Activated T-cell treated with anti-CD3 and anti-CD28 coated beads for 24 hours (primary cell): ENCODE data around the gene FAM107A.
A peak's percentile ranks its signal among the peaks of the same experiment; 100 is the strongest.

ENCODE experiments used
- DNase-seq: peaks from one replicate; pipeline ENCODE4 v3.0.0-alpha.2; 2020; ENCODE audit warnings: low read depth

The FAM107A gene

DNA sequence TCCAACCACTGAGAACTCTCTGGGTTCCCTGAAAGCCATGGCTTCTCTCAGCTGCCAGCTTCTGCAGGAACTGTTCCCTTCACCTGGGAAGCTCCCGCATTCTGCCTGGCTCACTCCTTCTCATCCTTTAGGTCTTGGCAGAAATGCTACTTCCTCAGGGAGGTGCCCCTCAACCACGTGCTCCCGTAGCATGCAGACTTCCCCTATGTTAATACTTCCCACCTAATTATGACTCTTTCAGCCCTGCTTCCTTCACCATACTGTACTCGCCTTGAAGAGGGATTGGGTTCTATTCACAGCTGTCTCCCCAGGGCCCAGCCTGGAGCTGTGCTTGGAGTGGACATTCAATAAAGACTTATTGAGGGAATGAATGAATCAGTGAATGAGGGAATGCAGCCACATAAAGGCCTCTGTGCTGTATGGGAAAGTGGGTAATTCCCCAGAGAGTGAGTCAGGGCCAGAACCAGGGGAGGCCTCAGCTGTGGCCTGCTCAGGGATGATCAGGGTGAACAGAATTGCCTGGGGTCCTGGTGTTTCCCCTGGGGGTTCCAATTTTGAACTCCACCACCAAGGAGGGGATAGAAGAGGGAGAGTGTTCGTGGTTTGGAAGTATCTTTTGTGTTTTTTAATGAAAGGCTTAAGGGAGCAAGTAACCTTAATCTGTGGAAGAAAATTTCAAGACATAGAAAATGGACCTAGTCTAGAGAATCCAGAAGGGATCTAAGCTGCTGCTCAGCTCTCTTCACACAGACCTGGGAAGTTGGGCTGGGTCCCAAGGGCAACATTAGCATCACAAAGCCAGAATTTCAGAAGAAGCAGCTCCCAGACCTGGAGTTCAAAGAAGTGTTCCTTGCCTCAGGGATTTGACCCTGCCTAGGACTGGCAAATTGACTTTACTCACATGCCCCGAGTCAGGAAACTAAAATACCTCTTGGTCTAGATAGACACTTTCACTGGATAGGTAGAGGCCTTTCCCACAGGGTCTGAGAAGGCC lies 14.6 kb upstream of the FAM107A start:
- no peak for DNase-seq

DNA sequence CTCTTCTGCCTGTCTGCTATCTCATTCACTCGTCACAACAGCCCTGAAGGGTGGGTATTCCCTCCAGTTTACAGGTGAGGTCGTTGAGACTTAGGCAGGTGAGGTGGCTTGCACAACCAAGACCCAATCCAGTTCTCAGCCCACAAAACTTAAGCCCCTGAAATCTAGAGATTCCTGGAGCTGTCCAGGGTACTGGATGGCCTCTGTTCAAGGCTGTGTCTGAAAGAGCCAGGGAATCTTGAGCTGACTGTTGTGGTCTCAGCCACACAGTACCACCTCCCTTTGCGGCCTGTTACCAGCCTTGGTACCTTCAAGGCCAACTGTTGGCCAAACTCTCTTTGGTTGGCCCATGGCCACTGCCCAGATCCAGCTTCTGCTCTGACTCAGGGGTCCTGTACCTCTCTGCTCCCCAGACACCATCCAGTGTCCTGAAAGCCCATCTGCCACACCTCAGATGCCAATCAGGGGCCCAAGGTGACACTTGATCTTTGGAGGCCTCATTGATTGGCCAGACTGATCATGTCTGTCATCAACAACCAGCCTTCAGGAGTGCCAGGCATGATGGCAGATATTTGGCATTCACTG lies 10.9 kb upstream of the FAM107A start:
- no peak for DNase-seq

GRCh38 chr3:58586776-58587192 lies 9.6 kb upstream of the FAM107A start:
- no peak for DNase-seq

- DNase-seq = no peak
Observed at GRCh38 chr3:58585994-58586393, 8.8 kb upstream of the FAM107A start.

- DNase-seq = peak; percentile 20
Observed at GRCh38 chr3:58585005-58585786, 8.0 kb upstream of the FAM107A start.

DNA sequence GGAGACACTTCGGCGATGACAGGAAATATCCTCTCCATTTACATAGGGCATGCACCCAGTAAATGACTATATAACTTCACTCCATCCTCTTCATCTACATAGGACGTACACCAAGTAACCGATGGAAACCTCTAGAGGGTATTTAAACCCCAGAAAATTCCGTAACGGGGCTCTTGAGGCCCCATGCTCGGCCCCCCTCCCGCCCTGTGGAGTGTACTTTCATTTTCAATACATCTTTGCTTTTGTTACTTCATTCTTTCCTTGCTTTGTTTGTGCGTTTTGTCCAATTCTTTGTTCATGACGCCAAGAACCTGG lies 7.5 kb upstream of the FAM107A start:
- no peak for DNase-seq

- DNase-seq = no peak
Observed at GRCh38 chr3:58581328-58582091, 4.3 kb upstream of the FAM107A start.

DNA sequence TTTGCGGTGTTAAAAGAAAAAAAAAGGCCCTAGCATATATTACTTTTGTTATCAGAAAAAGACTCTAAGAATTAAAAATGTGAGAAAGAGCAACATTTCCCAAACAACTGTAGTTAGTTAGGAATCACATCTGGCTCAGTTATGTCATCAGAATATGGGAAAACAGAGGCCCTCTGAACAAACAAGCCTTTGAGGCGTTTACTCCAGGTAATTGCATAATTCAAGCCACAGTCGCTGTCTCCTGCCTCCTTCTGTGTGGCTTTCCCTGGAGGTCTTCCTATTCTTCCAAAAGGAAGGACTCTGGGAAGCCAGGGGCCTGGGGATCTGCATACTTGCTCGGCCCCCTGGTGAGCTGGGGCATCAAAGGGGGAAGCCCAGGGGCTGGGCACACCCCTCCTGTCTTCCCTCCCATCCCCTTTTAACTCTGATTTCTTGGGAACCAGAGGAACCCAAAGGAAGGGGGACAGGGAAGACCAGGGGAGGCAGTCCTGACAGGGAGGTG lies 3.7 kb upstream of the FAM107A start:
- DNase-seq = no peak

- no peak for DNase-seq
Observed at GRCh38 chr3:58578873-58579272, 1.7 kb upstream of the FAM107A start.

- no peak for DNase-seq
Observed at GRCh38 chr3:58576716-58577115, 475 bp downstream of the FAM107A start.

DNA sequence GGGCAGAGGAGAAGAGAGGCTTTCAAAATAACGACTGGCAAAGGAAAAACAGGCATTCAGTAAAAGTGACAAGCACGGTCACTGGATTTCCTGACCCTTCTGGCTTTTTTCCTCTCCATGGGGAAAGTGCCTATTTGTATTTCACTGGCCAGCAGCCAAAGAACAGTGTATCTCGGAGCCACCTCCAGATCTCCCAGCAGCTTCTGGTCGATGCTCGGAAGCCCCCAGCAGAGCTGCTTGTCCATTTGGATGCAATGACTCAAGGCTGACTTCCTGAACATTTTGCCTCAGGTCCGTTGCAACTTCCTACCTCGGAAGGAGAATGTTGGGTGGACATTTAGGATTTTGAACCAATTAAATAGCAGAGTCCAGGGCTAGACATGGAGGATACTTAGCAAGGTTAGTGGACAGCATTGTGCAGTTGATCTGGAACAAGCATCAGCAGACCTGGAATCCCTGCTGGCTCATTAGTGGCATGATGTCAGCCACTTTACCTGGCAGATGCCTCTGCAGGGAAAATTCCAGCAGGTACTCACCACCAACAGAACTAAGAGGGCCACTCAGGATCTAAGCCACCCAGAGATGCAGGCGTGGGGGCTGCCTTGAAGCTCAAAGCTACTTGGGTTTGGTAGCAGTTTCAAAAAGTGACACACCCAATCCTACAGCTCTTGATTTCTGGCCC lies 1.1 kb downstream of the FAM107A start:
- no peak for DNase-seq

DNA sequence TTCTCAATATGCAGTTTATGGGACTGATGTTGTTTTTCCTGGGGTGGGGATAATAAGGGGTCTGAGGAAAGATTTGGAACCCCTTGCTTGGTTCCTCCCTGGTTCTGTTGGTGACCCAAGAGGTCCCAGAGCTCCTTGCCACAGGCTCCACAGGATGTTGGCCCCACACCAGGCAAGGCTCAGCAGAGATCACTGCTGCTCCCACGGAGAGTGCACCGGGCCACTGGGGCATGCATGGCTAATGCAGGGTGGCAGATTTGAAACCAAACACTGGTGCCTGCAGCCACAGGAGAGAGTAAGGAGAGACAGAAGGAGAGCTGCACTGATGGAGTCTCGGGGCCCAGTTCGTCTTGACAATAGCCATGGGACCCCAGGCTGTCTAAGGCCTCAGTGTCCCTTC lies 2.5 kb downstream of the FAM107A start:
- DNase-seq = no peak

DNA sequence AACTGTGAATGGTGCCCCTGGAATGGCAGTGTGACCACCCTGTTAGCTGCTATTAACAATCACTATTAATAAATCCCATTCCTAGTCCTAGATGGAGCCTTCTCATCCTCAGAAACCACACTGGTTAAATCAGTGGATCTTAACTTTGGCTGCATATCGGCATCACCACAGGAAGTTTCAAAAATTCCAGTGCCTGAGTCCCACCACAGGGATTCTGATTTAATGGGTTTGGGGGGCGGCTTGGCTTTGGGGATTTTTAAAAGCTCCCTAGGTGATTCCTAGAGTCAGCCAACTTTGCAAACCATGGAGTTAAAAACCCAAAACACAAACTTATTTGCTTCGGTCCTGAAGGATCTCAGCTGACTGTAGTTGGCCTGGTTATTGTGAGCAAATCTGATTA lies 3.1 kb downstream of the FAM107A start:
- DNase-seq = no peak

GRCh38 chr3:58573640-58574039 lies 3.6 kb downstream of the FAM107A start:
- DNase-seq = no peak

GRCh38 chr3:58572634-58573230 lies 4.5 kb downstream of the FAM107A start:
- no peak for DNase-seq

DNA sequence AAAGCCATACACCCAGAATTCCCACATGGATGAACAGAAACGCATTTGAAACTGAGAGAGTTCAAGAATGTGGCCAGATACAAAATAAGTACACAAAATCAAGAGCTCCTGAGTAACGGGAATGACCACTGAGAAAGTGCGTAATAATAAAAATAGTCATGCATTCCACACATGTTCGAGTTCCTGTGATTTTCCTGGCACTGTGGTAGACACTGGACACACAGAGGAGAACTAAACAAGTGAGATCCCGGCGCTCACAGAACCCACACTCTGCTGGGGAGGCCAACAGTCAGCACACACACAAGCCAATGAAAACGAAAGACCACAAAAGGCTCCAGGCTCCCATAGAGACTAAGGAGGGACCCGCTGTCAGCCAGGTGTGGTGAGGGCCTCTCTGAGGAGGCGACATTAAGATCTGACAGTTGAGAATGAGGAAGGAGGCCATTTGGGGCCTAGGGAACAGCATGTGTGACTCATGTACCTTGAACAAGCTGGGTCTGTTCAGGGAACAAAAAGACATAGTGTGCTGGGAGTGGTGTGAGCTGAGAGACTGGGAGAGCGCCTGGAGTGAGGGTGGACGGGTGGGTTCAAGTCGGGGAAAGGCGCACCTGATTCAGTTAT lies 5.1 kb downstream of the FAM107A start:
- no peak for DNase-seq

DNA sequence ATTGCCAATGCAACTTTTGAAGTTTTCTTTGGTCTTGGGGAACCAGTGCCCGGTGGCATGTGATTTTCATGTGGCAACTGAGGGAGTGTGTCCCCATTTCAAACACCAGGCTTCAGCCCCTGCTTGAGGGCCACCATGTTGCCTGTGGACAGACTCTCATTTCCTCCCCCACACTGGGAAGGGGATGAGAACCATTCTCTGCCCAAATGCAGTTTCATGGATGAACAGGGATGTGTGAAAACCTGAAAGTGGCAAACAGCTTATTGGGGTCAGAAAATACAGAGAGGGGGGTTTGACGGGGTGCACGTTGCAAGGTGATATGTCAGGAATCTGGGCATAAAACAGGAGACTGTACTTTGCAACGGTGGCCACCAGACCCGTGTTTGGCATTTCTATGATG lies 6.3 kb downstream of the FAM107A start:
- DNase-seq = no peak

- DNase-seq = no peak
Observed at GRCh38 chr3:58569287-58570001, 7.7 kb downstream of the FAM107A start.

DNA sequence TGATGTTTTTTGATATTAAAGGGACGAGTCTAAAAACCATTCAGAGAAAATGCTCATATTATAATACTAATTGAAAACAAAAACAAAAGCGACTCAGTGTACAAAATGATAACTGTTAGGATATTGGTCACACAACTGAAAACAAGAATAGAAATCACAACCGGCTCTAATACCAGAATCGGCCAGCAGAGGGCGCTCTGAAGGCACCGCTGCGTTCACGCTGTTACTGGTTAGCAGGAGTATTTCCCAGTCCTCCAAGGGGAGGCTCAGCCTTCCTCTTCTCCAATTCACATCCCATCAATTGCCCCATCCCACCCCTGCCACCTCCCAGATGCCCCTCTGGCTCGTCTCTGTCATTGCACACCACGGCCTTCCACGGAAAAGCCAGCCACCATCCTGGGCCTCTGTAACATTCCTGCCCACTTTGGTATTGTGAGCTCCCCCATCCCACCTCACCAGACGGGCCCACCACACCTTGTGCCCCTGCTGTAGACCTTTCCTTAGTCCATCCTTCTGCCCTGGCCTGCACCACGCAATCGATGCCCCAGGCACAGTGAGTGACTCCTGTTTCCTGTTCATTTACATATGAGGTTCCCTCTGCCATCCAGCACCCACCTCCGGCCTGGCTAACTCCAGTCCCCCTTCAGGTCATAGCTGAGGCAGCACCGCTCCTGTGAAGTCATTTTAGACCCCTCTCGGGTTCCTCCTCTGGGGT lies 8.5 kb downstream of the FAM107A start:
- peak; percentile 64 for DNase-seq
